ENCODE data around the gene THSD4. TPM values are rescaled to one million over a fixed set of nuclear protein-coding genes. Genes with fewer than 3 reads are reported as not detected.

Gene THSD4
- total and polyA plus RNA-seq, 9 of the 15 experiments (the other 6 are each of a cell fraction or from before 2014, with no cell fraction given), result 0.04 TPM; not detected in 5

DNA sequence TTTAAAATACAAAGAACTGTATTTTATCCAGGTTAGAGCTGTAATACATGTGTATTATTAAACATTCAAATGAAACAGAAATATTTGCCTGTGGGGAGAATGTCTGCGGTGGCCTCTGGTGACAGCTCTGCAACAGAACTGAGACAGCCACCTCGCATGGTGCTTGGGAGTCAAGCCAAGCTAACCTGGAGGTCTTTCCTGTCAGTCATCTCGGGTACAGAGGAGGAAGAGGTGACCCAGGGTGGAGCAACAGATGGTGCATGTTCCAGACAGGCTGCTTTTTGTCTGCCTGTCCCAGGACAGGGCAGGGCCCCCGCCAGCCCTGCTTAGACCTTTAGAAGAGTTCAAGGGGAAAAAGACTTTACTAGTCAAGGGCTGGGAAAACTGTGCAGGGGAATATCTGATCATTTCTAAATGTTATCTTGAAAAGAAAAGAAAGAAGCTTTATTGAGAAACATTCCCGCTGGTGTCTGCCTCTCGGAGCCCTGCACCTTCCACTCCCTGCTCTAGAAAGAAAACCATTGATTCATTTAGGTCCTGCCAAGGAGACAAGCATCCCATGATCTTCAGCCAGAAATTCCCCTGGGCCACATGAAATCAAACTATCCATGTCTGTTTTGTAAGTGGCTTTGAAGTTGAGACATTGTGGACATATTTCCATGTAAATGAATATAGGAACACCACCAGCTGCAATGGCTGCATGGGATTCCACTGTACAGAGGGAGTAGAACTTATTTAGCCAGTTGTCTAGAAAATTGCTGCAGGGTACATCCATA is 689.6 kb downstream of the THSD4 start:
- DNase-seq (ENCODE audit: extremely low read depth in 1 of 4, low spot score in 3 of 4) (no peak), FAIRE-seq (no peak), ATAC-seq (no peak)
- H3K4me1 ChIP-seq (replicated peaks in 1 of 2; ENCODE audit: control insufficient read depth in 2 of 2, insufficient read depth in 2 of 2, low read length in 2 of 2), result peaks cover 0 to 13% of the 10 kb centered on the region in 2 experiments; a peak in 2 of 5 replicates
- H4K20me1 ChIP-seq (replicated peaks; ENCODE audit: control insufficient read depth, insufficient read depth, low read length), result peaks cover 5% of the 10 kb centered on the region
- no peaks in the 10 kb centered on the region for H3K79me2 ChIP-seq (ENCODE audit: control insufficient read depth, insufficient read depth, low read length)
- in situ Hi-C loops (cut with MboI) (loop anchor here (5.0 kb wide), 2 partner anchors 58 to 347 kb away; no protein-coding TSS in a partner anchor), intact Hi-C loops (cut with micrococcal nuclease) (loop anchor here (10.0 kb wide), 2 partner anchors 360 to 420 kb away; no protein-coding TSS in a partner anchor)
- H3K9me3 ChIP-seq (replicated peaks; ENCODE audit: control insufficient read depth, insufficient read depth, low read depth, low read length), result no peaks in the 10 kb centered on the region
- ChIA-PET CTCF (ENCODE audit: low intra/inter-chr PET ratio) (no interaction called here), POLR2A (interaction anchor here (1.1 to 1.6 kb wide), 2 partner anchors 61 to 333 kb away, joined by 3 read pairs; no protein-coding TSS in a partner anchor)
- no peak overlapping the region for H2AFZ ChIP-seq (ENCODE audit: low read depth, low read length)
- H3K27ac ChIP-seq (ENCODE audit: extremely low read depth, low read depth, low read length), result no peak overlapping the region
- WGBS (ENCODE audit: insufficient coverage, low coverage, missing lambda C conversion rate), result 0% methylated on average over 6 of the region's 6 CpGs
- H3K4me2 ChIP-seq (ENCODE audit: insufficient read depth, low read length), result no peak overlapping the region
- no peak overlapping the region for H3K9ac ChIP-seq (ENCODE audit: insufficient read depth in 1 of 2, low read depth in 2 of 2, low read length in 2 of 2)
- H3K4me3 ChIP-seq, result no peak overlapping the region
- peaks cover 24 to 55% of the 10 kb centered on the region in 2 experiments; a peak in 4 of 5 replicates for H3K27me3 ChIP-seq (ENCODE audit: control insufficient read depth in 2 of 2, insufficient read depth in 2 of 2, low read length in 2 of 2)
- H3K9me1 ChIP-seq (ENCODE audit: control insufficient read depth, insufficient read depth, low read length), result no peaks in the 10 kb centered on the region
- no peaks in the 10 kb centered on the region for H3K36me3 ChIP-seq (ENCODE audit: control insufficient read depth, insufficient read depth, low read length)
- no TSS peak for BruUV-seq (replicated peaks)
- TF ChIP-seq XRCC5 (IDR thresholded peaks at IDR 0.05; ENCODE audit: low read depth, low read length) (no peak), TAF9B (IDR thresholded peaks at IDR 0.05; ENCODE audit: partially characterized antibody) (no peak), CREBBP (IDR thresholded peaks at IDR 0.05; ENCODE audit: low read depth, low read length) (no peak), SNRNP70 (optimal IDR thresholded peaks at IDR 0.05; ENCODE audit: low read depth, low read length) (no peak), IRF9 (tag; IDR thresholded peaks at IDR 0.05) (no peak), MTA3 (IDR thresholded peaks at IDR 0.05; ENCODE audit: borderline replicate concordance) (no peak), TEAD1 (CRISPR knock-in tag; IDR thresholded peaks at IDR 0.05) (no peak), TCF7L2 (IDR thresholded peaks at IDR 0.05; ENCODE audit: low read depth, low read length) (no peak), ZBTB12 (CRISPR knock-in tag; IDR thresholded peaks at IDR 0.05) (no peak)
